NCI-H2107 treated with DMSO at 0.1 percent for 48 hours (cell line): ENCODE data around the gene ATP2C1.

Experiments used
- DNase-seq: peaks from one replicate; lab custom pipeline; 2025; ENCODE audit not compliant: unreplicated experiment; lab: John Stamatoyannopoulos, UW

Gene ATP2C1

GRCh38 chr3:130894130-130894985 lies 474 bp downstream of the ATP2C1 start:
- DNase-seq, result no peak

GRCh38 chr3:130894986-130895280 lies 1.0 kb downstream of the ATP2C1 start:
- no peak for DNase-seq

GRCh38 chr3:130895690-130896488 lies 2.0 kb downstream of the ATP2C1 start:
- peak; percentile 62 for DNase-seq

GRCh38 chr3:130897316-130897715 lies 3.4 kb downstream of the ATP2C1 start:
- no peak for DNase-seq

GRCh38 chr3:130900959-130901358 lies 7.1 kb downstream of the ATP2C1 start:
- DNase-seq, result no peak

GRCh38 chr3:130901463-130902204 lies 7.8 kb downstream of the ATP2C1 start:
- DNase-seq, result no peak

- DNase-seq, result no peak
Measured at GRCh38 chr3:130903412-130903908, 9.6 kb downstream of the ATP2C1 start.

GRCh38 chr3:130904491-130904890 lies 10.6 kb downstream of the ATP2C1 start:
- DNase-seq, result no peak

GRCh38 chr3:130905551-130905950 lies 11.7 kb downstream of the ATP2C1 start:
- peak; percentile 17 for DNase-seq

GRCh38 chr3:130906374-130906995 lies 12.6 kb downstream of the ATP2C1 start:
- DNase-seq, result no peak

- no peak for DNase-seq
Measured at GRCh38 chr3:130907500-130907899, 13.6 kb downstream of the ATP2C1 start.

GRCh38 chr3:130907966-130908365 lies 14.1 kb downstream of the ATP2C1 start:
- DNase-seq, result no peak

- DNase-seq, result peak; percentile 66
Measured at GRCh38 chr3:130915567-130916292, 21.8 kb downstream of the ATP2C1 start.

GRCh38 chr3:130916507-130917167 lies 22.8 kb downstream of the ATP2C1 start:
- DNase-seq, result peak; percentile 71

GRCh38 chr3:130918328-130918727 lies 24.4 kb downstream of the ATP2C1 start:
- DNase-seq, result no peak

- peak; percentile 86 for DNase-seq
Measured at GRCh38 chr3:130925628-130926027, 31.7 kb downstream of the ATP2C1 start.

- no peak for DNase-seq
Measured at GRCh38 chr3:130926504-130926903, 32.6 kb downstream of the ATP2C1 start.

- DNase-seq, result no peak
Measured at GRCh38 chr3:130929804-130930203, 35.9 kb downstream of the ATP2C1 start.

- peak; percentile 39 for DNase-seq
Measured at GRCh38 chr3:130932979-130933378, 39.1 kb downstream of the ATP2C1 start.
